Iris pigment epithelial cell (primary cell): ENCODE measurements around the gene TICAM1.
A peak's percentile ranks its signal among the peaks of the same experiment; 100 is the strongest.

Source experiments
- DNase-seq: peaks from one replicate; pipeline ENCODE4 v3.0.0-alpha.2; 2011; ENCODE audit warnings: low read depth

TICAM1 gene

GRCh38 chr19:4768934-4769777 lies 62.4 kb downstream of the TICAM1 start:
- DNase-seq: peak; percentile 80
